Hematopoietic multipotent progenitor cell treated with erythropoietin and hydrocortisone succinate and interleukin-3 and kit ligand, for 6 days (in vitro differentiated cells): Measurements from ENCODE around the gene ZCWPW1.
"Not testable (repeated sequence)": the region's sequence is repeated elsewhere in the genome, so short reads cannot be mapped to it uniquely, and the experiment has no call there.

Source experiments
- DNase-seq: peaks from one replicate; pipeline ENCODE4 v3.0.0-alpha.2; 2015

The ZCWPW1 gene

GRCh38 chr7:100397315-100398081 is 31.0 kb downstream of the ZCWPW1 start:
- no peak for DNase-seq

GRCh38 chr7:100396421-100396982 is 32.0 kb downstream of the ZCWPW1 start:
- peak; percentile 34 for DNase-seq

GRCh38 chr7:100394077-100394476 is 34.4 kb downstream of the ZCWPW1 start:
- DNase-seq = no peak

GRCh38 chr7:100393233-100393905 is 35.1 kb downstream of the ZCWPW1 start:
- no peak for DNase-seq

- DNase-seq = no peak
Observed at GRCh38 chr7:100390286-100391009, 38.1 kb downstream of the ZCWPW1 start.

GRCh38 chr7:100389437-100390088 is 38.9 kb downstream of the ZCWPW1 start:
- DNase-seq = no peak

GRCh38 chr7:100387695-100388094 is 40.8 kb downstream of the ZCWPW1 start:
- DNase-seq = no peak

- no peak for DNase-seq
Observed at GRCh38 chr7:100386940-100387339, 41.6 kb downstream of the ZCWPW1 start.

GRCh38 chr7:100384628-100385294 is 43.7 kb downstream of the ZCWPW1 start:
- DNase-seq = no peak

- not testable (repeated sequence) for DNase-seq
Observed at GRCh38 chr7:100382234-100382853, 46.2 kb downstream of the ZCWPW1 start.

- DNase-seq = not testable (repeated sequence)
Observed at GRCh38 chr7:100381531-100382233, 46.8 kb downstream of the ZCWPW1 start.

GRCh38 chr7:100380196-100380595 is 48.3 kb downstream of the ZCWPW1 start:
- DNase-seq = no peak

- no peak for DNase-seq
Observed at GRCh38 chr7:100378114-100378755, 50.3 kb downstream of the ZCWPW1 start.

- DNase-seq = no peak
Observed at GRCh38 chr7:100376066-100376465, 52.4 kb downstream of the ZCWPW1 start.

- DNase-seq = no peak
Observed at GRCh38 chr7:100374601-100375000, 53.9 kb downstream of the ZCWPW1 start.

GRCh38 chr7:100373870-100374598 is 54.5 kb downstream of the ZCWPW1 start:
- not testable (repeated sequence) for DNase-seq

GRCh38 chr7:100373261-100373831 is 55.2 kb downstream of the ZCWPW1 start, which contains the start of gene PILRA:
Gene PILRA (plus strand): TSS chr7:100373487. CDS start chr7:100373657, 170 bp downstream.
- no peak for DNase-seq

GRCh38 chr7:100372694-100373093 is 55.8 kb downstream of the ZCWPW1 start:
- DNase-seq = no peak

GRCh38 chr7:100372256-100372655 is 56.2 kb downstream of the ZCWPW1 start:
- DNase-seq = peak; percentile 76
